ENCODE results near the gene SERINC2. TPM values are rescaled to one million over a fixed set of nuclear protein-coding genes. Genes with fewer than 3 reads are reported as not detected.

SERINC2 gene
- total RNA-seq, 1 donor from 2014 or later, result 32.3 TPM

GRCh38 chr1:31410871-31411270, 2.1 kb upstream of the SERINC2 start:
- Histone ChIP-seq H3K4me1 (peaks cover 7% of the 10 kb centered on the region), H3K27ac (no peak overlapping the region), H3K27me3 (ENCODE audit: low read depth) (peaks cover 25% of the 10 kb centered on the region), H3K9me3 (no peaks in the 10 kb centered on the region), H3K4me3 (no peak overlapping the region), H3K36me3 (no peaks in the 10 kb centered on the region)
- TF ChIP-seq CTCF (IDR thresholded peaks at IDR 0.05), result no peak
- ATAC-seq, result no peak
- no peak for DNase-seq
- intact Hi-C loops (cut with DNase I), result no loop called here

GRCh38 chr1:31412205-31412604, 808 bp upstream of the SERINC2 start:
- ATAC-seq (no peak), DNase-seq (no peak)
- H3K9me3 ChIP-seq, result no peaks in the 10 kb centered on the region
- intact Hi-C loops (cut with DNase I), result no loop called here
- H3K4me1 ChIP-seq, result peaks cover 7% of the 10 kb centered on the region
- H3K27me3 ChIP-seq (ENCODE audit: low read depth), result peaks cover 25% of the 10 kb centered on the region
- TF ChIP-seq CTCF (IDR thresholded peaks at IDR 0.05), result no peak
- H3K36me3 ChIP-seq, result no peaks in the 10 kb centered on the region
- H3K27ac ChIP-seq, result no peak overlapping the region
- H3K4me3 ChIP-seq, result no peak overlapping the region

- Histone ChIP-seq H3K27me3 (ENCODE audit: low read depth) (peaks cover 25% of the 10 kb centered on the region), H3K9me3 (no peaks in the 10 kb centered on the region), H3K36me3 (no peaks in the 10 kb centered on the region), H3K4me3 (peak overlapping the region; percentile 84), H3K27ac (peak overlapping the region; percentile 75), H3K4me1 (peaks cover 7% of the 10 kb centered on the region)
- DNase-seq (peak; percentile 89), ATAC-seq (peak; percentile 84 to 88)
- intact Hi-C loops (cut with DNase I), result no loop called here
- TF ChIP-seq CTCF (IDR thresholded peaks at IDR 0.05), result no peak
Observed at GRCh38 chr1:31413405-31414001, 490 bp downstream of the SERINC2 start.

- peaks cover 7% of the 10 kb centered on the region for H3K4me1 ChIP-seq
- no peak overlapping the region for H3K27ac ChIP-seq
- H3K9me3 ChIP-seq, result no peaks in the 10 kb centered on the region
- no peaks in the 10 kb centered on the region for H3K36me3 ChIP-seq
- intact Hi-C loops (cut with DNase I), result no loop called here
- DNase-seq (no peak), ATAC-seq (no peak)
- peaks cover 16% of the 10 kb centered on the region for H3K27me3 ChIP-seq (ENCODE audit: low read depth)
- H3K4me3 ChIP-seq, result no peak overlapping the region
- no peak for TF ChIP-seq CTCF (IDR thresholded peaks at IDR 0.05)
Observed at GRCh38 chr1:31414980-31415370, 2.0 kb downstream of the SERINC2 start.

GRCh38 chr1:31415658-31416057, 2.6 kb downstream of the SERINC2 start:
- TF ChIP-seq CTCF (IDR thresholded peaks at IDR 0.05), result no peak
- no peaks in the 10 kb centered on the region for H3K36me3 ChIP-seq
- no peak overlapping the region for H3K27ac ChIP-seq
- intact Hi-C loops (cut with DNase I), result no loop called here
- ATAC-seq (no peak), DNase-seq (no peak)
- no peaks in the 10 kb centered on the region for H3K9me3 ChIP-seq
- peaks cover 16% of the 10 kb centered on the region for H3K27me3 ChIP-seq (ENCODE audit: low read depth)
- no peak overlapping the region for H3K4me3 ChIP-seq
- H3K4me1 ChIP-seq, result peaks cover 7% of the 10 kb centered on the region

Data from lower lobe of right lung (tissue), 2 donors.